NT2/D1 (cell line): Measurements from ENCODE around the gene ZDHHC8.

Experiments
- YY1 ChIP-seq: IDR thresholded peaks from 2 replicates; pipeline ENCODE4 v1.6.1; 2011; ENCODE audit not compliant: insufficient read length, insufficient read depth
- ZNF274 ChIP-seq: IDR thresholded peaks from 2 replicates; pipeline ENCODE4 v1.6.1; 2011; ENCODE audit warnings: mild to moderate bottlenecking, low read depth, low read length

DNA sequence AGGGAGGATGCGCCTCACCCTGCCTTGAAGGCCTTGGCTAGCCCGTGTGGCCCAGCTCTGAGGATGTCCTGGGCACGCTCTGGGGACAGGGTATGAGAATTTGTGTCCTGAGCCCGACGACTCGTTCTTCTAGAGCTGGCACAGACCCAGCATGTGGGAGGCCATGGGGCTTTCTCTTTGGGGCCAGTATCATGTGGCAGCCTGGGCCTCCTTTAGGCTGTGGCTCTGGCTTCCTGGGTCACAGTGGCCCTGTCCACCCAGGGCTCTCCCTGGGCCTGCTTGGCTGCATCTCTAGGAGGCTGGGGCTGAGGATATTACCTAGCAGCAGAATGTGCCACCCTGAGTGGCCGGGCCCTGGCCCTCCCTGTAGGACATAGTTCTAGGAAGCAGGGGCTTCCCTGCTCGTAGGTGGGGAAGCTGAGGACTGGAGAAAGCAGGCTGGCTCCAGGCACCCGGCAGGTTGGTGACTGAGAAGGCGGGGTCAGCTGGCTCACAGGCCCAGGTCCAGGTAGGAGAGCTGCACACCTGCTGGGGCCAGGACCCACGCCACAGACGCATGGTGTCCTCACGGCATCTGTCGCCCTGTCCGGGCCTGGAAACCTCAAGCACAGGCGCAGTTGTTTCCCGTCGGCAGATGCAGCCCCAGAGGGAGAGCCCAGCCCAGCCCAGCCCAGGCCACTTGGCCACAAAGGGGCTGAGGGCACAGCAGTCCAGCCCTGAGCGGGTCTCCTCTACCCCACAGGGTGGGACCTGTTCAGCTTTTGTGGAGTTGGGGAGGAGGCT lies 12.5 kb downstream of the ZDHHC8 start:
- TF ChIP-seq ZNF274 (no peak), YY1 (no peak)
